ENCODE results near the gene SPEG. TPM values are rescaled to one million over a fixed set of nuclear protein-coding genes. Genes with fewer than 3 reads are reported as not detected.

SPEG gene
- total and polyA plus RNA-seq, 2 experiments from 2014 or later: 12.6 to 32.4 TPM

GRCh38 chr2:219508444-219508734 lies 73.7 kb downstream of the SPEG start:
- H3K36me3 Mint-ChIP-seq (ENCODE audit: low read depth): peaks cover 10% of the 10 kb centered on the region
- peaks cover 77% of the 10 kb centered on the region for H3K4me1 Mint-ChIP-seq
- no peaks in the 10 kb centered on the region for H3K79me2 ChIP-seq (replicated peaks; ENCODE audit: insufficient read depth)
- no peaks in the 10 kb centered on the region for H3K9me3 Mint-ChIP-seq
- H3K27ac ChIP-seq (ENCODE audit: low read depth): no peak overlapping the region
- peaks cover 29% of the 10 kb centered on the region for H3K27me3 ChIP-seq (ENCODE audit: insufficient read depth)
- H3K4me3 ChIP-seq: peak overlapping the region; percentile 67; the same call in 1 of the 2 replicates
- no peaks in the 10 kb centered on the region for H3K9me2 ChIP-seq (ENCODE audit: insufficient read depth)
- H3K4me1 ChIP-seq (ENCODE audit: insufficient read depth): peaks cover 61% of the 10 kb centered on the region
- peak overlapping the region; percentile 92 for H3K4me2 ChIP-seq
- no peaks in the 10 kb centered on the region for H3K36me3 ChIP-seq (ENCODE audit: insufficient read depth)
- DNase-seq (ENCODE audit: low spot score) (no peak), ATAC-seq (no peak)
- H2AFZ ChIP-seq: no peak overlapping the region
- TF ChIP-seq ZNF462 (CRISPR knock-in tag; IDR thresholded peaks at IDR 0.05): no peak
- TF ChIP-seq, protein P1, sequence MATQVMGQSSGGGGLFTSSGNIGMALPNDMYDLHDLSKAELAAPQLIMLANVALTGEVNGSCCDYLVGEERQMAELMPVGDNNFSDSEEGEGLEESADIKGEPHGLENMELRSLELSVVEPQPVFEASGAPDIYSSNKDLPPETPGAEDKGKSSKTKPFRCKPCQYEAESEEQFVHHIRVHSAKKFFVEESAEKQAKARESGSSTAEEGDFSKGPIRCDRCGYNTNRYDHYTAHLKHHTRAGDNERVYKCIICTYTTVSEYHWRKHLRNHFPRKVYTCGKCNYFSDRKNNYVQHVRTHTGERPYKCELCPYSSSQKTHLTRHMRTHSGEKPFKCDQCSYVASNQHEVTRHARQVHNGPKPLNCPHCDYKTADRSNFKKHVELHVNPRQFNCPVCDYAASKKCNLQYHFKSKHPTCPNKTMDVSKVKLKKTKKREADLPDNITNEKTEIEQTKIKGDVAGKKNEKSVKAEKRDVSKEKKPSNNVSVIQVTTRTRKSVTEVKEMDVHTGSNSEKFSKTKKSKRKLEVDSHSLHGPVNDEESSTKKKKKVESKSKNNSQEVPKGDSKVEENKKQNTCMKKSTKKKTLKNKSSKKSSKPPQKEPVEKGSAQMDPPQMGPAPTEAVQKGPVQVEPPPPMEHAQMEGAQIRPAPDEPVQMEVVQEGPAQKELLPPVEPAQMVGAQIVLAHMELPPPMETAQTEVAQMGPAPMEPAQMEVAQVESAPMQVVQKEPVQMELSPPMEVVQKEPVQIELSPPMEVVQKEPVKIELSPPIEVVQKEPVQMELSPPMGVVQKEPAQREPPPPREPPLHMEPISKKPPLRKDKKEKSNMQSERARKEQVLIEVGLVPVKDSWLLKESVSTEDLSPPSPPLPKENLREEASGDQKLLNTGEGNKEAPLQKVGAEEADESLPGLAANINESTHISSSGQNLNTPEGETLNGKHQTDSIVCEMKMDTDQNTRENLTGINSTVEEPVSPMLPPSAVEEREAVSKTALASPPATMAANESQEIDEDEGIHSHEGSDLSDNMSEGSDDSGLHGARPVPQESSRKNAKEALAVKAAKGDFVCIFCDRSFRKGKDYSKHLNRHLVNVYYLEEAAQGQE (IDR thresholded peaks at IDR 0.05; ENCODE audit: unreplicated experiment): no peak
- H3K4me3 Mint-ChIP-seq: no peak overlapping the region
- H3K27ac Mint-ChIP-seq: no peak overlapping the region
- H3K27me3 Mint-ChIP-seq (ENCODE audit: insufficient read depth, low read depth, poor library complexity): peaks cover 45% of the 10 kb centered on the region
- peaks cover 17% of the 10 kb centered on the region for H3F3A ChIP-seq (replicated peaks; ENCODE audit: low read depth)
- H4K20me1 ChIP-seq (replicated peaks; ENCODE audit: insufficient read depth): no peaks in the 10 kb centered on the region

Data from GM23338 (cell line).